ENCODE measurements around the gene MCRIP1. TPM values are rescaled to one million over a fixed set of nuclear protein-coding genes. Genes with fewer than 3 reads are reported as not detected.
A peak's percentile ranks its signal among the peaks of the same experiment; 100 is the strongest.

The MCRIP1 gene
- total and polyA plus RNA-seq, 2 of the 13 experiments (the other 11 are each of a cell fraction or from before 2014, with no cell fraction given): 79.7 to 84.9 TPM

DNA sequence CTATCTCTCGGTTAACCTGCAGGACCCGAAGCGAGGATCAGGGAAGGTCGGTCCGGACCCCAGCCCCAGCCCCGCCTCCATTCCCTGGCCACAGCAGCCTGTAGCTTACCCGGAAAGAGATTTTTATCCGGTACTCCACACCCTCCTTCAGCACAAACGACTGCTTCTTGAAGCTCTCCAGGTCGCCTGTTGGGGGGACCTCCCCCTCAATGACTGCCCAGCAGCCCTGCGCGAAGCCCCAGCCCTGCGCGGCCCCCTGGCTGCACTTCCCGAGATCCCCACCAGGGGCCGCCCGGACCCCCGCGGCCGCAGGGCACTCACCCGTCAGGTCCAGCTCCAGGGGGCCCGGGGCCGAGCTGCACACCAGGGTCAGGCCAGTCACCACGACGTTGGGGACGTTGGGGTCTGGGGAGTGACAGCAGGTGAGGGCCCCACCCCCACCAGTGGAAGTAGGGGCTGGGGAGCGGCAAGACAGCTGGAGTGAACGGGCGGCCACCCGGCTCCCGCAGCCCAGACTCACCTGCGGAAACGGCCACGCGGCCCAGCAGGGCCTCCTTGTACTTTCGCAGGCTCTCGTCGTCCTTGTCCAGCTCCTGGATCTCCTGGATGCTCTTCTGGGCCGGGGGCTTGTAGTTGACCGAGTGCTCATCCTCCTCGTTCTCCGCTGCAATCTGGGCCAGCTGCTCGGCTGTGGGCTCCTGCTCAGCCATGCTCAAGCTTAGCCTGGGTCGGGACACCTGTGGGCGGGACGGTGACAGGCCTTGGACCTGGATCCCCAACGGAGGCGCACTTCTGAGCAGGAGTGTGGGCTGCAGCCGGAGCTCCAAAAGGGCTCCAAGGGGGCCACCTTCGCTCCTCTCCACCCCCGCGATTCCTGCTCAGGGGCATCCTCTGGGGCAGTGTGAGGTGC is 36.4 kb upstream of the MCRIP1 start (continued):
- TF ChIP-seq SNAI1 (CRISPR knock-in tag; IDR thresholded peaks at IDR 0.05; ENCODE audit: borderline replicate concordance): 0 out of 2 replicates have a peak, but pooled peaks have one; percentile 48
- 0 out of 2 replicates have a peak, but pooled peaks have one; percentile 16 for TF ChIP-seq ZFP62 (CRISPR knock-in tag; IDR thresholded peaks at IDR 0.05)
- TF ChIP-seq, protein P1, sequence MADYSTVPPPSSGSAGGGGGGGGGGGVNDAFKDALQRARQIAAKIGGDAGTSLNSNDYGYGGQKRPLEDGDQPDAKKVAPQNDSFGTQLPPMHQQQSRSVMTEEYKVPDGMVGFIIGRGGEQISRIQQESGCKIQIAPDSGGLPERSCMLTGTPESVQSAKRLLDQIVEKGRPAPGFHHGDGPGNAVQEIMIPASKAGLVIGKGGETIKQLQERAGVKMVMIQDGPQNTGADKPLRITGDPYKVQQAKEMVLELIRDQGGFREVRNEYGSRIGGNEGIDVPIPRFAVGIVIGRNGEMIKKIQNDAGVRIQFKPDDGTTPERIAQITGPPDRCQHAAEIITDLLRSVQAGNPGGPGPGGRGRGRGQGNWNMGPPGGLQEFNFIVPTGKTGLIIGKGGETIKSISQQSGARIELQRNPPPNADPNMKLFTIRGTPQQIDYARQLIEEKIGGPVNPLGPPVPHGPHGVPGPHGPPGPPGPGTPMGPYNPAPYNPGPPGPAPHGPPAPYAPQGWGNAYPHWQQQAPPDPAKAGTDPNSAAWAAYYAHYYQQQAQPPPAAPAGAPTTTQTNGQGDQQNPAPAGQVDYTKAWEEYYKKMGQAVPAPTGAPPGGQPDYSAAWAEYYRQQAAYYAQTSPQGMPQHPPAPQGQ (CRISPR knock-in tag; IDR thresholded peaks at IDR 0.05; ENCODE audit: borderline replicate concordance): 0 out of 2 replicates have a peak, but pooled peaks have one; percentile 69
- TF ChIP-seq, protein P2, sequence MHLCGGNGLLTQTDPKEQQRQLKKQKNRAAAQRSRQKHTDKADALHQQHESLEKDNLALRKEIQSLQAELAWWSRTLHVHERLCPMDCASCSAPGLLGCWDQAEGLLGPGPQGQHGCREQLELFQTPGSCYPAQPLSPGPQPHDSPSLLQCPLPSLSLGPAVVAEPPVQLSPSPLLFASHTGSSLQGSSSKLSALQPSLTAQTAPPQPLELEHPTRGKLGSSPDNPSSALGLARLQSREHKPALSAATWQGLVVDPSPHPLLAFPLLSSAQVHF (CRISPR knock-in tag; IDR thresholded peaks at IDR 0.05): peak; percentile 85
- TF ChIP-seq, protein P3, sequence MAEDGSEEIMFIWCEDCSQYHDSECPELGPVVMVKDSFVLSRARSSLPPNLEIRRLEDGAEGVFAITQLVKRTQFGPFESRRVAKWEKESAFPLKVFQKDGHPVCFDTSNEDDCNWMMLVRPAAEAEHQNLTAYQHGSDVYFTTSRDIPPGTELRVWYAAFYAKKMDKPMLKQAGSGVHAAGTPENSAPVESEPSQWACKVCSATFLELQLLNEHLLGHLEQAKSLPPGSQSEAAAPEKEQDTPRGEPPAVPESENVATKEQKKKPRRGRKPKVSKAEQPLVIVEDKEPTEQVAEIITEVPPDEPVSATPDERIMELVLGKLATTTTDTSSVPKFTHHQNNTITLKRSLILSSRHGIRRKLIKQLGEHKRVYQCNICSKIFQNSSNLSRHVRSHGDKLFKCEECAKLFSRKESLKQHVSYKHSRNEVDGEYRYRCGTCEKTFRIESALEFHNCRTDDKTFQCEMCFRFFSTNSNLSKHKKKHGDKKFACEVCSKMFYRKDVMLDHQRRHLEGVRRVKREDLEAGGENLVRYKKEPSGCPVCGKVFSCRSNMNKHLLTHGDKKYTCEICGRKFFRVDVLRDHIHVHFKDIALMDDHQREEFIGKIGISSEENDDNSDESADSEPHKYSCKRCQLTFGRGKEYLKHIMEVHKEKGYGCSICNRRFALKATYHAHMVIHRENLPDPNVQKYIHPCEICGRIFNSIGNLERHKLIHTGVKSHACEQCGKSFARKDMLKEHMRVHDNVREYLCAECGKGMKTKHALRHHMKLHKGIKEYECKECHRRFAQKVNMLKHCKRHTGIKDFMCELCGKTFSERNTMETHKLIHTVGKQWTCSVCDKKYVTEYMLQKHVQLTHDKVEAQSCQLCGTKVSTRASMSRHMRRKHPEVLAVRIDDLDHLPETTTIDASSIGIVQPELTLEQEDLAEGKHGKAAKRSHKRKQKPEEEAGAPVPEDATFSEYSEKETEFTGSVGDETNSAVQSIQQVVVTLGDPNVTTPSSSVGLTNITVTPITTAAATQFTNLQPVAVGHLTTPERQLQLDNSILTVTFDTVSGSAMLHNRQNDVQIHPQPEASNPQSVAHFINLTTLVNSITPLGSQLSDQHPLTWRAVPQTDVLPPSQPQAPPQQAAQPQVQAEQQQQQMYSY (CRISPR knock-in tag; IDR thresholded peaks at IDR 0.05): 0 out of 2 replicates have a peak, but pooled peaks have one; percentile 30
- no peak for TF ChIP-seq ZNF883 (CRISPR knock-in tag; IDR thresholded peaks at IDR 0.05; ENCODE audit: not compliant biosample characterization)
- peak; percentile 19; the same call in 1 of the 3 replicates for TF ChIP-seq MXI1 (IDR thresholded peaks at IDR 0.05; ENCODE audit: borderline replicate concordance, low read depth, low read length)
- no peak for TF ChIP-seq ZNF615 (CRISPR knock-in tag; IDR thresholded peaks at IDR 0.05; ENCODE audit: borderline replicate concordance)
- TF ChIP-seq ZNF274 (CRISPR knock-in tag; IDR thresholded peaks at IDR 0.05): peak; percentile 66; the same call in 1 of the 2 replicates
- TF ChIP-seq SMAD3 (CRISPR knock-in tag; IDR thresholded peaks at IDR 0.05): 0 out of 2 replicates have a peak, but pooled peaks have one; percentile 21
- TF ChIP-seq ZSCAN29 (CRISPR knock-in tag; conservative IDR thresholded peaks at IDR 0.05): no peak
- no peak for TF ChIP-seq ZNF737 (CRISPR knock-in tag; IDR thresholded peaks at IDR 0.05; ENCODE audit: borderline replicate concordance)
- TF ChIP-seq, protein P4, sequence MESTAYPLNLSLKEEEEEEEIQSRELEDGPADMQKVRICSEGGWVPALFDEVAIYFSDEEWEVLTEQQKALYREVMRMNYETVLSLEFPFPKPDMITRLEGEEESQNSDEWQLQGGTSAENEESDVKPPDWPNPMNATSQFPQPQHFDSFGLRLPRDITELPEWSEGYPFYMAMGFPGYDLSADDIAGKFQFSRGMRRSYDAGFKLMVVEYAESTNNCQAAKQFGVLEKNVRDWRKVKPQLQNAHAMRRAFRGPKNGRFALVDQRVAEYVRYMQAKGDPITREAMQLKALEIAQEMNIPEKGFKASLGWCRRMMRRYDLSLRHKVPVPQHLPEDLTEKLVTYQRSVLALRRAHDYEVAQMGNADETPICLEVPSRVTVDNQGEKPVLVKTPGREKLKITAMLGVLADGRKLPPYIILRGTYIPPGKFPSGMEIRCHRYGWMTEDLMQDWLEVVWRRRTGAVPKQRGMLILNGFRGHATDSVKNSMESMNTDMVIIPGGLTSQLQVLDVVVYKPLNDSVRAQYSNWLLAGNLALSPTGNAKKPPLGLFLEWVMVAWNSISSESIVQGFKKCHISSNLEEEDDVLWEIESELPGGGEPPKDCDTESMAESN (CRISPR knock-in tag; conservative IDR thresholded peaks at IDR 0.05): no peak
- no peak for TF ChIP-seq ZNF761 (CRISPR knock-in tag; conservative IDR thresholded peaks at IDR 0.05)
- TF ChIP-seq ZFX (CRISPR knock-in tag; IDR thresholded peaks at IDR 0.05; ENCODE audit: low read depth): peak; percentile 53; the same call in 1 of the 2 replicates
- TF ChIP-seq, protein P5, sequence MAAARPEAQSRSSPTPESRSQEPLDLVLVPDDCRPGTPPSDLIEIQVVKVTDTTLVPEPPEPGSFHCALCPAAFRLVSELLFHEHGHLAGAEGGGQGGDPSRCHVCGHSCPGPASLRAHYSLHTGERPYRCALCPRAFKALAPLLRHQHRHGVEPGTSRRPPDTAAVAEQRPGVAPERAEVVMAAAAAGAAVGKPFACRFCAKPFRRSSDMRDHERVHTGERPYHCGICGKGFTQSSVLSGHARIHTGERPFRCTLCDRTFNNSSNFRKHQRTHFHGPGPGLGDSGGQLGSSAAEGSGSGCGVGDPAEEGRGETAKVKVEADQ (CRISPR knock-in tag; IDR thresholded peaks at IDR 0.05; ENCODE audit: borderline replicate concordance): no peak
- peak; percentile 67; the same call in 1 of the 2 replicates for TF ChIP-seq PRMT3 (CRISPR knock-in tag; IDR thresholded peaks at IDR 0.05; ENCODE audit: borderline replicate concordance, low read depth)
- no peak for TF ChIP-seq ZNF546 (CRISPR knock-in tag; conservative IDR thresholded peaks at IDR 0.05)
